Calu3 (cell line): ENCODE results near the gene C5AR2. TPM values are rescaled to one million over a fixed set of nuclear protein-coding genes. Genes with fewer than 3 reads are reported as not detected.

Source experiments
- BruUV-seq: library from RNA; stranded (reverse); fragments of 400-500 nt; replicated peaks from 2 replicates; lab custom pipeline; 2021; lab: Mats Ljungman, UMichigan
- CTCF ChIA-PET: fragments of 300-600 bp; sonication (Branson Sonifier 250); formaldehyde crosslinking; loops from one replicate; lab custom pipeline; 2022; ENCODE audit warnings: antibody characterized with exemption; lab: Charles Lee
- DNase-seq: peaks from one replicate; pipeline ENCODE4 v3.0.0; 2022
- H3K27ac Mint-ChIP-seq: one replicate; pipeline ENCODE4 v1.8.0; 2022; ENCODE audit warnings: mixed read lengths; ENCODE audit not compliant: unreplicated experiment
- H3K27me3 Mint-ChIP-seq: one replicate; pipeline ENCODE4 v1.8.0; 2022; ENCODE audit warnings: mixed read lengths; ENCODE audit not compliant: unreplicated experiment
- H3K36me3 Mint-ChIP-seq: one replicate; pipeline ENCODE4 v1.8.0; 2022; ENCODE audit warnings: mild to moderate bottlenecking, moderate library complexity, mixed read lengths; ENCODE audit not compliant: insufficient read depth, unreplicated experiment
- H3K4me1 Mint-ChIP-seq: one replicate; pipeline ENCODE4 v1.8.0; 2022; ENCODE audit warnings: mild to moderate bottlenecking, low read depth, mixed read lengths; ENCODE audit not compliant: unreplicated experiment
- H3K4me3 Mint-ChIP-seq: one replicate; pipeline ENCODE4 v1.8.0; 2022; ENCODE audit warnings: mild to moderate bottlenecking, low read depth, moderate library complexity, mixed read lengths; ENCODE audit not compliant: unreplicated experiment
- H3K9me3 Mint-ChIP-seq: one replicate; pipeline ENCODE4 v1.8.0; 2022; ENCODE audit warnings: low read depth, mixed read lengths; ENCODE audit not compliant: unreplicated experiment
- intact Hi-C: fragments of 100-400 bp; cut with micrococcal nuclease; formaldehyde crosslinking; loops from one replicate; pipeline ENCODE4 v1.10.0; 2022; ENCODE audit not compliant: unreplicated experiment
- total RNA-seq: library from RNA; stranded (reverse); gene quantifications from 2 replicates; pipeline ENCODE4 v1.2.3, GENCODE V29; 2022
- TF ChIP-seq, protein P1 (sequence below): fragments of 200-600 bp; IDR thresholded peaks from one replicate; pipeline ENCODE4 v1.8.0; 2022; ENCODE audit warnings: antibody characterized with exemption; ENCODE audit not compliant: unreplicated experiment

Gene C5AR2
- total RNA-seq, 1 experiment from 2014 or later = 0.31 TPM

DNA sequence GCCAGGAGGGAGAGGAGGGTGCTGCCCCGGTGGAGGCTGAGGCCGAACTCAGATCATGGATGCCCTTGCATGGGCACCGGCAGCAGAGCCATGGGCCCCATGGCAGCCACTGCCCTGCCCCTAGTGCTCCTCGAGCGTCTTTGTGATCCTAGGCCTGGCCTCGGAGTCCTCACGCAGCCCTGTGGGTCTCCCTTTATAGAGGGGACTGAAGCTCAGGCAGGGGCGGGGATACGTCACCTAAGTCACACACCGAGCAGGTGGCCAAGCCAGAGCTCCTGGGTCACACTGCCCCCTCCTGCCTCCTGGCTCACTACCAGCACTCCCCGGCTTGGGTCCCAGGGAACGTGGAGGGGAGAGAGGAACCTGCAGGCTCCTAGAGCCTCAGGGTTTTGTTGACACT, 45.8 kb downstream of the C5AR2 start:
- peaks cover 76% of the 10 kb centered on the region for H3K36me3 Mint-ChIP-seq
- no peaks in the 10 kb centered on the region for H3K9me3 Mint-ChIP-seq
- no peaks in the 10 kb centered on the region for H3K27me3 Mint-ChIP-seq
- CTCF ChIA-PET = no interaction called here
- no peaks in the 10 kb centered on the region for H3K4me1 Mint-ChIP-seq
- no peak overlapping the region for H3K4me3 Mint-ChIP-seq
- intact Hi-C loops = no loop called here
- no TSS peak for BruUV-seq
- TF ChIP-seq, protein P1, sequence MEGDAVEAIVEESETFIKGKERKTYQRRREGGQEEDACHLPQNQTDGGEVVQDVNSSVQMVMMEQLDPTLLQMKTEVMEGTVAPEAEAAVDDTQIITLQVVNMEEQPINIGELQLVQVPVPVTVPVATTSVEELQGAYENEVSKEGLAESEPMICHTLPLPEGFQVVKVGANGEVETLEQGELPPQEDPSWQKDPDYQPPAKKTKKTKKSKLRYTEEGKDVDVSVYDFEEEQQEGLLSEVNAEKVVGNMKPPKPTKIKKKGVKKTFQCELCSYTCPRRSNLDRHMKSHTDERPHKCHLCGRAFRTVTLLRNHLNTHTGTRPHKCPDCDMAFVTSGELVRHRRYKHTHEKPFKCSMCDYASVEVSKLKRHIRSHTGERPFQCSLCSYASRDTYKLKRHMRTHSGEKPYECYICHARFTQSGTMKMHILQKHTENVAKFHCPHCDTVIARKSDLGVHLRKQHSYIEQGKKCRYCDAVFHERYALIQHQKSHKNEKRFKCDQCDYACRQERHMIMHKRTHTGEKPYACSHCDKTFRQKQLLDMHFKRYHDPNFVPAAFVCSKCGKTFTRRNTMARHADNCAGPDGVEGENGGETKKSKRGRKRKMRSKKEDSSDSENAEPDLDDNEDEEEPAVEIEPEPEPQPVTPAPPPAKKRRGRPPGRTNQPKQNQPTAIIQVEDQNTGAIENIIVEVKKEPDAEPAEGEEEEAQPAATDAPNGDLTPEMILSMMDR = no peak
- no peak overlapping the region for H3K27ac Mint-ChIP-seq
- DNase-seq = no peak

DNA sequence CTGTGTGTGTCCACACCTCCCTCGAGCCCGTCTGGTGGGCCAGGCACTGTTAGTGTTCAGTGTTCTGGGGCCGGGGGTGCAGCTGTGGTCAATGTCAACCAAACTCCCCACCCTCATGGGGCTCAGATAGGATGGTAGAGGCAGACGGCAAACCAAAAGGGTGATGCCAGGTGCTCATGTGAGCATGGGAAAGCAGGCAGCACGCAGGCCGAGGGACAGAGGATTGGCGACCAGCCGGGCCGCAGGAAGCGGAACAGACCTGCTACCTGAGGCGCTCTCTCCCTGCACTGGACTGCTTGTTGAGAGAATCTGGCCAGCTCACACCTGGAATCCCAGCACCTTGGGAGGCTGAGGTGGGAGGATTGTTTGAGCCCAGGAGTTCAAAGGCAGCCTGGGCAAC, 46.3 kb downstream of the C5AR2 start:
- Mint-ChIP-seq H3K27ac (no peak overlapping the region), H3K27me3 (no peaks in the 10 kb centered on the region), H3K4me1 (no peaks in the 10 kb centered on the region), H3K9me3 (no peaks in the 10 kb centered on the region), H3K36me3 (peaks cover 76% of the 10 kb centered on the region), H3K4me3 (no peak overlapping the region)
- no TSS peak for BruUV-seq
- TF ChIP-seq, protein P1 = no peak
- intact Hi-C loops = no loop called here
- no peak for DNase-seq
- CTCF ChIA-PET = no interaction called here

DNA sequence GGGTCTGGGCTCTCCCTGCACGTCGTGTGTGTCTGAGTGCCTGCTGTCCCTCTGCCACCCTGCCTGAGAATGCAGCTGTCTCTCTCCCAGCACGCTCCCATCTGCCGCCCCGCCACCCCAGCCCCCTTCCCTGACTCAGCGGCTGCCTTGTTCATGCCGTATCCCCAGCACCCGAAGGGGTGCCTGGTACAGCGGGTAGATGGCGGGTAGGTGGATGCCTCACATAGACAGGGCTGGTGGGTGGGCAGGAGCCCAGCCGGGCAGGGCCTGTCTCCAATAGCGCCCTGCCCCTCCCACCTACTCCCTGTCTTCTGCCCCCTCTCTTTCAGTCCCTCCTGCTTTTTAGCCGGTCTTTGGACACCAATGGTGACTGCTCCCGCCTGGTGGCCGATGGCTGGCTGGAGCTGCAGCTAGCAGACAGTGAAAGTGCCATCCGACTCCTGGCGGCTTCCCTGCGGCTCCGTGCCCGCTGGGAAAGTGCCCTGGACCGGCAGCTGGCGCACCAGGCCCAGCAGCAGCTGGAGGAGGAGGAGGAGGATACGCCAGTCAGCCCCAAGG, 47.5 kb downstream of the C5AR2 start:
- CTCF ChIA-PET = no interaction called here
- H3K36me3 Mint-ChIP-seq = peaks cover 77% of the 10 kb centered on the region

DNA sequence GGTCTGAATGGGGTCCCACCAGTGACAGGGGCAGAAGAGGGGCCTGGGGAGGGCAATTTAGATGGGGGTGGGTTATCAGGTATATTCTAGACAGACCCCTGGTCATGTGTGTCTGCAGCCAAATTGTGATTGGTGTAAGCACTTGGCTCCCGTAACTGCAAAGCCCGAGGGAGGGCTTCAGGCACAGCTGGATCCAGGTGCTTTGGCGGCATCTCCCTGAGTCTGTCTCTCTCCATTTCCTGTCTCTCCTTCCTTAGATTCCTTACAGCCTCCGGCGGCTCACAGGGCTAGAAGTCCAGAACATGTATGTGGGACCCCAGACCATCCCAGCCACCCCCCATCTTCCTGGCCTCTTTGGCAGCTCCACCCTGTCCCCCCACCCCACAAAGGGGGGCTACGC, 48.6 kb downstream of the C5AR2 start:
- intact Hi-C loops = no loop called here
- TF ChIP-seq, protein P1 = no peak
- Mint-ChIP-seq H3K9me3 (no peaks in the 10 kb centered on the region), H3K27ac (no peak overlapping the region), H3K36me3 (peaks cover 71% of the 10 kb centered on the region), H3K4me3 (no peak overlapping the region), H3K27me3 (peaks cover 8% of the 10 kb centered on the region), H3K4me1 (no peaks in the 10 kb centered on the region)
- BruUV-seq = no TSS peak
- no peak for DNase-seq
- CTCF ChIA-PET = interaction anchor here (0.5 kb wide), 1 partner anchor 87 kb away, joined by 3 read pairs; no protein-coding TSS in a partner anchor

More for the DNA sequence above, 47.5 kb downstream of the C5AR2 start:
- no TSS peak for BruUV-seq
- no peaks in the 10 kb centered on the region for H3K4me1 Mint-ChIP-seq
- TF ChIP-seq, protein P1 = no peak
- intact Hi-C loops = no loop called here
- H3K9me3 Mint-ChIP-seq = no peaks in the 10 kb centered on the region
- H3K27ac Mint-ChIP-seq = no peak overlapping the region
- H3K27me3 Mint-ChIP-seq = no peaks in the 10 kb centered on the region
- no peak overlapping the region for H3K4me3 Mint-ChIP-seq
- no peak for DNase-seq
